Endothelial cell of coronary artery (primary cell): Measurements from ENCODE around the gene GBA2. TPM values are rescaled to one million over a fixed set of nuclear protein-coding genes. Genes with fewer than 3 reads are reported as not detected.

Source experiments
- total RNA-seq: library from RNA; depleted of rRNA; stranded (reverse); fragments of >200 nt; gene quantifications from 2 replicates; pipeline ENCODE4 v1.2.3, GENCODE V29; 2014

Gene GBA2
- 63.2 and 65.8 TPM in 2 replicates for total RNA-seq

GRCh38 chr9:35748858-35749514 is at the start of gene GBA2, which contains the start of gene RGP1:
GBA2 (minus strand) TSS chr9:35749228; CDS start chr9:35748704, 524 bp downstream.
RGP1 (plus strand) TSS chr9:35749287; CDS start chr9:35749756, 469 bp downstream.

GRCh38 chr9:35791297-35791921 is 42.4 kb upstream of the GBA2 start, which contains the start of gene NPR2:
NPR2 (plus strand) TSS chr9:35791591; CDS start chr9:35792409, 818 bp downstream.

GRCh38 chr9:35754264-35754663 is 5.2 kb upstream of the GBA2 start, which contains the start of gene MSMP:
MSMP (minus strand) TSS chr9:35754276; CDS start chr9:35754129, 147 bp downstream.

DNA sequence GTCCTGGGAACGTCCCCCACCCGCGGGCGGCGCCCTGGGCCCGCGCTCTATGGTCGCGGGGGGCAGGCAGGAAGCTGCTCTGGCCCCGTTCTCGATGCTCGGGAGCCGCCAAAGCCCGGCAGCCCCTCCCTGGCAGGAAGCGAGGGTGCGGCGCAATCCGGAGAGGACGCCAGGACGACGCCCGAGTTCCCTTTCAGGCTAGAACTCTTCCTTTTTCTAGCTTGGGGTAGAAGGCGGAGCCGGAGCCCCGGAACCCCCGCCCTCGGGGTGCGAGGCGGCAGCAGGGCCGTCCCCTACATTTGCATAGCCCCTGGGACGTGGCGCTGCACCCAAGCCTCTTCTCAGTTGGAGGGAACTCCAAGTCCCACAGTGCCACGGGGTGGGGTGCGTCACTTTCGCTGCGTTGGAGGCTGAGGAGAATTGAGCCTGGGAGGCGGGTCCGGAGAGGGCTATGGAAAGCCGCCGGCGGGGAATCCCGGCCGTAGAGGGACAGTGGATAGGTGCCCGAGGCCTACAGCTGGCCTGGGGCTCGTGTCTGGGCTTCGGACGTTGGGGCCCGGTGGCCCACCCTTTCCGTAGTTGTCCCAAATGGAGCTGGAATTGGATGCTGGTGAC is 16.7 kb downstream of the GBA2 start, which contains the start of the genes CREB3 and TLN1:
TSS of gene CREB3 (plus strand) at position 482 of the 615 bp plus-strand sequence. CDS start at position 589, 107 bp downstream.
TSS of gene TLN1 (minus strand) at position 11 of the 615 bp plus-strand sequence. CDS start 6,501 bp downstream, outside the sequence.

GRCh38 chr9:35689542-35690293 is 59.3 kb downstream of the GBA2 start, which contains the start of gene TPM2:
TPM2 (minus strand) TSS chr9:35689925; CDS start chr9:35689817, 108 bp downstream.

Other genes starting within 250 kb of the GBA2 start
- gene TESK1, start 144.0 kb downstream of the GBA2 start, total RNA-seq, result 4.0 and 8.4 TPM in 2 replicates
- not detected in 2 replicates for gene CD72, start 130.8 kb downstream of the GBA2 start, total RNA-seq
- gene SIT1, start 98.3 kb downstream of the GBA2 start, total RNA-seq, result not detected in 2 replicates
- gene RMRP, start 91.2 kb downstream of the GBA2 start, total RNA-seq, result 34,663 and 71,197 TPM in 2 replicates
- gene CCDC107, start 90.9 kb downstream of the GBA2 start, total RNA-seq, result 8.9 and 13.7 TPM in 2 replicates
- gene ARHGEF39, start 84.0 kb downstream of the GBA2 start, total RNA-seq, result 0.38 and 0.81 TPM in 2 replicates
- 0.19 TPM in 1 of 2 replicates, not detected in the other for gene CA9, start 75.3 kb downstream of the GBA2 start, total RNA-seq
- 316 and 644 TPM in 2 replicates for gene TPM2, start 59.3 kb downstream of the GBA2 start, total RNA-seq
- gene TLN1, start 17.0 kb downstream of the GBA2 start, total RNA-seq, result 315 and 441 TPM in 2 replicates
- 51.5 and 52.2 TPM in 2 replicates for gene CREB3, start 16.6 kb downstream of the GBA2 start, total RNA-seq
- gene RGP1, start 59 bp upstream of the GBA2 start, total RNA-seq, result 8.5 and 10.8 TPM in 2 replicates
- 6.5 and 13.3 TPM in 2 replicates for gene MSMP, start 5.0 kb upstream of the GBA2 start, total RNA-seq
- 6.2 and 14.1 TPM in 2 replicates for gene NPR2, start 42.4 kb upstream of the GBA2 start, total RNA-seq
- 0.19 and 0.27 TPM in 2 replicates for gene SPAG8, start 63.0 kb upstream of the GBA2 start, total RNA-seq
- gene HINT2, start 65.8 kb upstream of the GBA2 start, total RNA-seq, result 18.4 and 21.7 TPM in 2 replicates
- not detected in 2 replicates for gene FAM221B, start 79.5 kb upstream of the GBA2 start, total RNA-seq
- 0.09 and 1.1 TPM in 2 replicates for gene TMEM8B, start 80.0 kb upstream of the GBA2 start, total RNA-seq
- not detected in 2 replicates for gene OR13J1, start 121.2 kb upstream of the GBA2 start, total RNA-seq
- 0.56 and 3.7 TPM in 2 replicates for gene HRCT1, start 157.0 kb upstream of the GBA2 start, total RNA-seq
- 10.4 and 12.7 TPM in 2 replicates for gene SPAAR, start 160.3 kb upstream of the GBA2 start, total RNA-seq
- gene OR2S2, start 208.9 kb upstream of the GBA2 start, total RNA-seq, result not detected in 2 replicates